ENCODE data around the gene NTRK2. TPM values are rescaled to one million over a fixed set of nuclear protein-coding genes. Genes with fewer than 3 reads are reported as not detected.

NTRK2 gene
- polyA plus RNA-seq, 1 donor (not counting 4 experiments of a cell fraction or from before 2014, with no cell fraction given) = 0.08 TPM

DNA sequence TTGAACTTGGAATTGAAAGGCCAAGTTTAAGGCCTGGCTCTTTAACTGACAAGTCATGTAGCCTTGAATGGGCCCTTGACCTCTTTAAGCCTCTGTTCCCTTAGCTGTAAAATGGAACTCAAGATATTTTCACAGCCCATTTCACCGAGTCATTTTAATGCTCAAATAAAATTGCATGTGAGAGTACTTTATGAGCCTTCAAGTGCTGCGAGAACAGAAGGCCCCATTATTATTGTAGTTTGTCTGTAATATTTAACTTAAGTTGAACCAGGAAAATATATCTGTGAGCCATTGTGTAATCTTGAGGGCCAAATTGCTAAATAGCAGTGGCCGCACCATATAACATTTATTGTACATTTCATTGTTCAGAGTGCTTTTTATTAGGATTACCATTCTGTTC, 249.9 kb downstream of the NTRK2 start:
- TF ChIP-seq, protein P1, sequence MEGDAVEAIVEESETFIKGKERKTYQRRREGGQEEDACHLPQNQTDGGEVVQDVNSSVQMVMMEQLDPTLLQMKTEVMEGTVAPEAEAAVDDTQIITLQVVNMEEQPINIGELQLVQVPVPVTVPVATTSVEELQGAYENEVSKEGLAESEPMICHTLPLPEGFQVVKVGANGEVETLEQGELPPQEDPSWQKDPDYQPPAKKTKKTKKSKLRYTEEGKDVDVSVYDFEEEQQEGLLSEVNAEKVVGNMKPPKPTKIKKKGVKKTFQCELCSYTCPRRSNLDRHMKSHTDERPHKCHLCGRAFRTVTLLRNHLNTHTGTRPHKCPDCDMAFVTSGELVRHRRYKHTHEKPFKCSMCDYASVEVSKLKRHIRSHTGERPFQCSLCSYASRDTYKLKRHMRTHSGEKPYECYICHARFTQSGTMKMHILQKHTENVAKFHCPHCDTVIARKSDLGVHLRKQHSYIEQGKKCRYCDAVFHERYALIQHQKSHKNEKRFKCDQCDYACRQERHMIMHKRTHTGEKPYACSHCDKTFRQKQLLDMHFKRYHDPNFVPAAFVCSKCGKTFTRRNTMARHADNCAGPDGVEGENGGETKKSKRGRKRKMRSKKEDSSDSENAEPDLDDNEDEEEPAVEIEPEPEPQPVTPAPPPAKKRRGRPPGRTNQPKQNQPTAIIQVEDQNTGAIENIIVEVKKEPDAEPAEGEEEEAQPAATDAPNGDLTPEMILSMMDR (optimal IDR thresholded peaks at IDR 0.05 in 1 of 3, IDR thresholded peaks at IDR 0.05 in 1 of 3, conservative IDR thresholded peaks at IDR 0.05 in 1 of 3; ENCODE audit: extremely low read depth in 1 of 3, insufficient read depth in 2 of 3, low read length in 3 of 3) = no peak
- no peak for TF ChIP-seq EZH2 (IDR thresholded peaks at IDR 0.05; ENCODE audit: low read length)
- no peak for DNase-seq (ENCODE audit: low read depth, low spot score)
- Histone ChIP-seq H3K4me1 (ENCODE audit: control insufficient read depth, extremely low read depth, insufficient read depth, low read length) (no peaks in the 10 kb centered on the region), H3K27me3 (ENCODE audit: control insufficient read depth, extremely low read depth, insufficient read depth, low read length) (no peaks in the 10 kb centered on the region), H3K9me1 (ENCODE audit: control insufficient read depth, extremely low read depth, insufficient read depth, low read length) (no peaks in the 10 kb centered on the region), H3K4me3 (ENCODE audit: control insufficient read depth in 2 of 3, extremely low read depth in 1 of 3, insufficient read depth in 2 of 3, low read depth in 1 of 3, low read length in 3 of 3) (no peak overlapping the region), H3K27ac (ENCODE audit: control insufficient read depth, insufficient read depth, low read length) (no peak overlapping the region), H3K79me2 (ENCODE audit: control insufficient read depth, insufficient read depth, low read length) (no peaks in the 10 kb centered on the region), H3K9me3 (ENCODE audit: control insufficient read depth, low read depth, low read length) (no peaks in the 10 kb centered on the region), H3K9ac (ENCODE audit: control insufficient read depth, extremely low read depth, insufficient read depth, low read length) (no peak overlapping the region), H2AFZ (ENCODE audit: control insufficient read depth, low read length) (no peak overlapping the region), H3K4me2 (ENCODE audit: control insufficient read depth, extremely low read depth, insufficient read depth, low read depth, low read length) (no peak overlapping the region), H3K36me3 (ENCODE audit: control insufficient read depth in 2 of 2, extremely low read depth in 1 of 2, insufficient read depth in 2 of 2, low read length in 2 of 2) (no peaks in the 10 kb centered on the region), H4K20me1 (ENCODE audit: control insufficient read depth, extremely low read depth, insufficient read depth, low read length) (no peaks in the 10 kb centered on the region)
- dilution Hi-C loops (cut with MboI; ENCODE audit: extremely low pct_ligation_motif_present, low sequenced_read_pairs) = no loop called here
- no peak for FAIRE-seq

DNA sequence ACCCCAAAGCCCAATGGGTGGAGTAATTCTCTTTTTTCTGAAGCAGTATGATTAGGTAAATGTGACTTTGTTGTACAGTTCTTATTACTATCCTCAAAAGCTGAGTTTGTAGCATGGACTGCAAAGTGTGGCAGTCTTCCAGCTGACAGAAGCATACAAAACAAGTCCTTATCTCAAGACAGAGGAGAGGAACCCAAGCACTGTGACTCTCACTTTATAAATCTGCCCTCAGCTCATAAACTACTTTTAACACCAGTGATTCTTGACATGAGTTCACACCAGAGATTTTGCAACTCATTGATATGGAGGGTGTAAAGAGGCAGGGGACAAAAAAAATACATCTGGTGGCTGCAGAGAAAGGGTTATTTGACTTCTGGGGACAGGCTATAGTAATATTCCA, 251.6 kb downstream of the NTRK2 start:
- H3K27me3 ChIP-seq (ENCODE audit: control insufficient read depth, extremely low read depth, insufficient read depth, low read length) = no peaks in the 10 kb centered on the region
- H3K9ac ChIP-seq (ENCODE audit: control insufficient read depth, extremely low read depth, insufficient read depth, low read length) = no peak overlapping the region
- dilution Hi-C loops (cut with MboI; ENCODE audit: extremely low pct_ligation_motif_present, low sequenced_read_pairs) = no loop called here
- no peak overlapping the region for H3K4me3 ChIP-seq (ENCODE audit: control insufficient read depth in 2 of 3, extremely low read depth in 1 of 3, insufficient read depth in 2 of 3, low read depth in 1 of 3, low read length in 3 of 3)
- no peaks in the 10 kb centered on the region for H3K4me1 ChIP-seq (ENCODE audit: control insufficient read depth, extremely low read depth, insufficient read depth, low read length)
- no peak for TF ChIP-seq EZH2 (IDR thresholded peaks at IDR 0.05; ENCODE audit: low read length)
- TF ChIP-seq, protein P1 (optimal IDR thresholded peaks at IDR 0.05 in 1 of 3, IDR thresholded peaks at IDR 0.05 in 1 of 3, conservative IDR thresholded peaks at IDR 0.05 in 1 of 3; ENCODE audit: extremely low read depth in 1 of 3, insufficient read depth in 2 of 3, low read length in 3 of 3) = no peak
- FAIRE-seq (no peak), DNase-seq (ENCODE audit: low read depth, low spot score) (no peak)
- no peak overlapping the region for H3K27ac ChIP-seq (ENCODE audit: control insufficient read depth, insufficient read depth, low read length)
- no peaks in the 10 kb centered on the region for H3K9me1 ChIP-seq (ENCODE audit: control insufficient read depth, extremely low read depth, insufficient read depth, low read length)
- H3K9me3 ChIP-seq (ENCODE audit: control insufficient read depth, low read depth, low read length) = no peaks in the 10 kb centered on the region
- no peaks in the 10 kb centered on the region for H3K79me2 ChIP-seq (ENCODE audit: control insufficient read depth, insufficient read depth, low read length)
- H3K36me3 ChIP-seq (ENCODE audit: control insufficient read depth in 2 of 2, extremely low read depth in 1 of 2, insufficient read depth in 2 of 2, low read length in 2 of 2) = no peaks in the 10 kb centered on the region
- no peak overlapping the region for H3K4me2 ChIP-seq (ENCODE audit: control insufficient read depth, extremely low read depth, insufficient read depth, low read depth, low read length)
- H4K20me1 ChIP-seq (ENCODE audit: control insufficient read depth, extremely low read depth, insufficient read depth, low read length) = no peaks in the 10 kb centered on the region
- H2AFZ ChIP-seq (ENCODE audit: control insufficient read depth, low read length) = no peak overlapping the region
